Aorta (tissue), 5 donors: ENCODE measurements around the gene PHETA2. TPM values are rescaled to one million over a fixed set of nuclear protein-coding genes. Genes with fewer than 3 reads are reported as not detected.
"Not testable (repeated sequence)": the region's sequence is repeated elsewhere in the genome, so short reads cannot be mapped to it uniquely, and the experiment has no call there.

Experiments
- ATAC-seq: fragments of 200-7000 bp; cut with Tn5 transposase; one replicate; pipeline ENCODE4 v1.9.1; 2022; ENCODE audit warnings: moderate library complexity; ENCODE audit not compliant: low FRiP score
- DNase-seq, 2 donors: peaks; one replicate each; pipeline ENCODE4 v3.0.0-alpha.2; 2020
- H3K27ac ChIP-seq, 2 donors: one replicate each; pipeline ENCODE4 v1.5.1; 2013; ENCODE audit warnings: low read length in 2 of 2, mild to moderate bottlenecking in 2 of 2, moderate library complexity in 2 of 2, control low read depth in 1 of 2, inconsistent platforms in 1 of 2, low read depth in 1 of 2
- H3K27me3 ChIP-seq, 2 donors: one replicate each; pipeline ENCODE4 v1.6.1; 2013; ENCODE audit warnings: control low read depth in 1 of 2, low read length in 1 of 2, mild to moderate bottlenecking in 1 of 2, moderate library complexity in 1 of 2; ENCODE audit not compliant: insufficient read depth in 2 of 2, control insufficient read depth in 1 of 2
- H3K36me3 ChIP-seq, 2 donors: one replicate each; pipeline ENCODE4 v1.6.1; 2013; ENCODE audit warnings: control low read depth in 1 of 2, low read length in 1 of 2, mild to moderate bottlenecking in 1 of 2; ENCODE audit not compliant: insufficient read depth in 2 of 2, control insufficient read depth in 1 of 2
- H3K4me1 ChIP-seq, 2 donors: one replicate each; pipeline ENCODE4 v1.6.1; 2013; ENCODE audit warnings: low read length in 2 of 2, control low read depth in 1 of 2, mild to moderate bottlenecking in 1 of 2, moderate library complexity in 1 of 2; ENCODE audit not compliant: insufficient read depth in 2 of 2, control insufficient read depth in 1 of 2
- H3K4me3 ChIP-seq, 2 donors: one replicate each; pipeline ENCODE4 v1.5.1; 2013; ENCODE audit warnings: low read length in 2 of 2, control low read depth in 1 of 2, mild to moderate bottlenecking in 1 of 2
- H3K9me3 ChIP-seq: one replicate; pipeline ENCODE4 v1.6.1; 2013; ENCODE audit warnings: mild to moderate bottlenecking, low read length; ENCODE audit not compliant: control insufficient read depth
- WGBS, 2 donors: extraction: QIAGEN DNeasy Blood & Tissue Kit; methylation state at CpG; one replicate each; pipeline ENCODE4 v1.1.7; 2013; 5-methylcytosine and 5-hydroxymethylcytosine counted together
- intact Hi-C, 2 donors: fragments of 100-400 bp; cut with DNase I; formaldehyde crosslinking; loops; one replicate each; pipeline versions ENCODE4 v1.14.2 to v1.15.0; 2022
- polyA plus RNA-seq, 2 donors: library from polyadenylated mRNA; stranded (reverse); fragments of 200-250 nt; gene quantifications; one replicate each; pipeline ENCODE4 v1.2.3, GENCODE V29; 2013
- total RNA-seq, 2 donors: library from RNA; stranded (reverse); fragmentation: NEBNext Ultra II Directional; extraction: Animal tissue kit (Norgen Biotek cat#: 25700); gene quantifications; one replicate each; pipeline ENCODE4 v1.2.1, GENCODE V29; 2021
- donor health status: healthy with polysubstance abuse.
- donor health status: Bipolar disorder and iron deficiency.
- donor health status: DM: no; HTN: no; CAD: no.
- donor health status: DM: no; HTN: no; CAD: no.
- donor health status: DM: yes; HTN: yes; CAD: no.

PHETA2 gene
- total and polyA plus RNA-seq, 4 donors, result 12.8 to 24.4 (median 15.5) TPM

GRCh38 chr22:42084874-42085273 lies 10.8 kb downstream of the PHETA2 start:
- no peak overlapping the region for H3K4me3 ChIP-seq
- 86 to 92% methylated on average over 8 of the region's 8 CpGs for WGBS, 2 donors
- peaks cover 2 to 8% of the 10 kb centered on the region in 2 donors for H3K36me3 ChIP-seq
- no peaks in the 10 kb centered on the region for H3K9me3 ChIP-seq
- no peak for DNase-seq
- peaks cover 0 to 3% of the 10 kb centered on the region in 2 donors for H3K4me1 ChIP-seq
- intact Hi-C loops, result loop anchor here in 1 of 2 donors (10.0 kb wide), 1 partner anchor 260 kb away; no protein-coding TSS in a partner anchor
- no peak for ATAC-seq
- no peak overlapping the region for H3K27ac ChIP-seq
- H3K27me3 ChIP-seq, result no peaks in the 10 kb centered on the region

- intact Hi-C loops, result loop anchor here in 1 of 2 donors (10.0 kb wide), 1 partner anchor 259 kb away; no protein-coding TSS in a partner anchor
- DNase-seq (no peak), ATAC-seq (no peak)
- Histone ChIP-seq H3K4me3 (no peak overlapping the region), H3K4me1 (peaks cover 0 to 3% of the 10 kb centered on the region in 2 donors), H3K27ac (no peak overlapping the region), H3K27me3 (no peaks in the 10 kb centered on the region), H3K9me3 (no peaks in the 10 kb centered on the region), H3K36me3 (peaks cover 2 to 8% of the 10 kb centered on the region in 2 donors)
- WGBS, 2 donors, result 66 to 68% methylated on average over 6 of the region's 6 CpGs
These were observed 12.0 kb downstream of the PHETA2 start for GRCh38 chr22:42086051-42086450.

- no peaks in the 10 kb centered on the region for H3K27me3 ChIP-seq
- peak within 1 kb of the TSS; percentile 54 to 94 for H3K27ac ChIP-seq
- peak within 1 kb of the TSS; percentile 74 to 90 for H3K4me3 ChIP-seq
- peak; percentile 98 for ATAC-seq
- 0% methylated on average over 70 to 71 of the region's 71 CpGs for WGBS, 2 donors
- intact Hi-C loops, result loop anchor here (1.0 to 10.0 kb wide), 4 partner anchors 12 to 346 kb away; partner anchors contain the start of genes SMDT1 (in 1 of the 2) and TCF20 (in 1 of the 2)
- H3K4me1 ChIP-seq, result peaks cover 0 to 3% of the 10 kb centered on the region in 2 donors
- H3K36me3 ChIP-seq, result peaks cover 1 to 2% of the 10 kb centered on the region in 2 donors
- peak; percentile 99 for DNase-seq
- H3K9me3 ChIP-seq, result no peaks in the 10 kb centered on the region
These were observed 16.8 kb downstream of the PHETA2 start, which contains the start of gene NDUFA6 for GRCh38 chr22:42090596-42091454. TSS of gene NDUFA6 (minus strand) at chr22:42090772. CDS start at chr22:42090744, 28 bp downstream.

GRCh38 chr22:42091455-42091782 lies 17.4 kb downstream of the PHETA2 start:
- DNase-seq (no peak), ATAC-seq (no peak)
- peaks cover 0 to 3% of the 10 kb centered on the region in 2 donors for H3K4me1 ChIP-seq
- H3K27me3 ChIP-seq, result no peaks in the 10 kb centered on the region
- no peak overlapping the region for H3K27ac ChIP-seq
- intact Hi-C loops, result loop anchor here (2.0 to 10.0 kb wide), 3 partner anchors 183 to 346 kb away; partner anchors contain the start of gene TCF20 (in 1 of the 2)
- no peaks in the 10 kb centered on the region for H3K36me3 ChIP-seq
- WGBS, 2 donors, result 31 to 34% methylated on average over 7 of the region's 7 CpGs
- no peaks in the 10 kb centered on the region for H3K9me3 ChIP-seq
- H3K4me3 ChIP-seq, result peak overlapping the region; percentile 28 to 31

GRCh38 chr22:42101199-42101598 lies 27.2 kb downstream of the PHETA2 start:
- Histone ChIP-seq H3K9me3 (peaks cover 3% of the 10 kb centered on the region), H3K27ac (no peak overlapping the region), H3K36me3 (no peaks in the 10 kb centered on the region), H3K27me3 (no peaks in the 10 kb centered on the region), H3K4me3 (no peak overlapping the region), H3K4me1 (no peaks in the 10 kb centered on the region)
- no peak for DNase-seq
- intact Hi-C loops, result no loop called here
- 97 to 98% methylated on average over 3 of the region's 3 CpGs for WGBS, 2 donors
- no peak for ATAC-seq

- intact Hi-C loops, DNase-seq, H3K4me1 ChIP-seq, H3K9me3 ChIP-seq, ATAC-seq, H3K27ac ChIP-seq, H3K4me3 ChIP-seq, H3K36me3 ChIP-seq, H3K27me3 ChIP-seq: not testable (repeated sequence)
- WGBS, 2 donors, result 97% methylated on average over 6 of the region's 6 CpGs
These were observed 30.3 kb downstream of the PHETA2 start for GRCh38 chr22:42104332-42104860.

- H3K9me3 ChIP-seq, result no peaks in the 10 kb centered on the region
- no peaks in the 10 kb centered on the region for H3K27me3 ChIP-seq
- intact Hi-C loops, result no loop called here
- H3K27ac ChIP-seq, result no peak overlapping the region
- no peaks in the 10 kb centered on the region for H3K4me1 ChIP-seq
- H3K36me3 ChIP-seq, result no peaks in the 10 kb centered on the region
- WGBS, 2 donors, result 70 to 73% methylated on average over 18 of the region's 18 CpGs
- ATAC-seq (no peak), DNase-seq (no peak)
- H3K4me3 ChIP-seq, result no peak overlapping the region
These were observed 34.8 kb downstream of the PHETA2 start for GRCh38 chr22:42108848-42109247.

- H3K27me3 ChIP-seq, result no peaks in the 10 kb centered on the region
- H3K36me3 ChIP-seq, result no peaks in the 10 kb centered on the region
- DNase-seq (no peak), ATAC-seq (no peak)
- no peak overlapping the region for H3K27ac ChIP-seq
- H3K4me3 ChIP-seq, result no peak overlapping the region
- no peaks in the 10 kb centered on the region for H3K9me3 ChIP-seq
- WGBS, 2 donors, result 67 to 88% methylated on average over 4 of the region's 4 CpGs
- intact Hi-C loops, result no loop called here
- H3K4me1 ChIP-seq, result no peaks in the 10 kb centered on the region
These were observed 37.8 kb downstream of the PHETA2 start for GRCh38 chr22:42111798-42112197.
